Epithelial cell of prostate (primary cell): ENCODE measurements around the gene MRPL20.
"Not testable (repeated sequence)": the region's sequence is repeated elsewhere in the genome, so short reads cannot be mapped to it uniquely, and the experiment has no call there.

Experiments used
- DNase-seq: peaks from one replicate; pipeline ENCODE4 v3.0.0-alpha.2; 2011; ENCODE audit warnings: low read depth, low spot score
- H3K27ac ChIP-seq: fragments of 450-650 bp; 2 replicates; pipeline ENCODE4 v1.5.1; 2017; ENCODE audit warnings: mild to moderate bottlenecking

The MRPL20 gene

GRCh38 chr1:1393014-1393413 lies 14.1 kb downstream of the MRPL20 start:
- no peak overlapping the region for H3K27ac ChIP-seq
- DNase-seq, result no peak

- H3K27ac ChIP-seq, result no peak overlapping the region
- no peak for DNase-seq
Measured at GRCh38 chr1:1391225-1391624, 15.9 kb downstream of the MRPL20 start.

- H3K27ac ChIP-seq, result no peak overlapping the region
- no peak for DNase-seq
Measured at GRCh38 chr1:1390675-1391074, 16.4 kb downstream of the MRPL20 start.

- H3K27ac ChIP-seq, result no peak overlapping the region
- no peak for DNase-seq
Measured at GRCh38 chr1:1388078-1388472, 19.0 kb downstream of the MRPL20 start.

- DNase-seq, result no peak
- no peak overlapping the region for H3K27ac ChIP-seq
Measured at GRCh38 chr1:1387098-1388077, 19.7 kb downstream of the MRPL20 start.

GRCh38 chr1:1385931-1386330 lies 21.2 kb downstream of the MRPL20 start:
- no peak for DNase-seq
- no peak overlapping the region for H3K27ac ChIP-seq

- not testable (repeated sequence) for DNase-seq, H3K27ac ChIP-seq
Measured at GRCh38 chr1:1385339-1385738, 21.8 kb downstream of the MRPL20 start.

- no peak for DNase-seq
- no peak overlapping the region for H3K27ac ChIP-seq
Measured at GRCh38 chr1:1381294-1381693, 25.8 kb downstream of the MRPL20 start.

- H3K27ac ChIP-seq, result no peak overlapping the region
- DNase-seq, result no peak
Measured at GRCh38 chr1:1380860-1381259, 26.2 kb downstream of the MRPL20 start.

GRCh38 chr1:1377540-1378205 lies 29.4 kb downstream of the MRPL20 start:
- H3K27ac ChIP-seq, result no peak overlapping the region
- DNase-seq, result no peak

- no peak overlapping the region for H3K27ac ChIP-seq
- DNase-seq, result no peak
Measured at GRCh38 chr1:1376551-1377226, 30.4 kb downstream of the MRPL20 start.

- H3K27ac ChIP-seq, result peak within 1 kb of the TSS; percentile 87
- peak; percentile 99 for DNase-seq
Measured at GRCh38 chr1:1374929-1375662, 32.0 kb downstream of the MRPL20 start, which contains the start of gene AURKAIP1. TSS of gene AURKAIP1 (minus strand) at chr1:1375207. CDS start at chr1:1374756, 451 bp downstream.

GRCh38 chr1:1374589-1374928 lies 32.5 kb downstream of the MRPL20 start:
- DNase-seq, result no peak
- H3K27ac ChIP-seq, result peak overlapping the region; percentile 87

- H3K27ac ChIP-seq, result peak overlapping the region; percentile 87
- no peak for DNase-seq
Measured at GRCh38 chr1:1373815-1374588, 33.1 kb downstream of the MRPL20 start.

- DNase-seq, result no peak
- H3K27ac ChIP-seq, result no peak overlapping the region
Measured at GRCh38 chr1:1373051-1373814, 33.9 kb downstream of the MRPL20 start.

- no peak overlapping the region for H3K27ac ChIP-seq
- DNase-seq, result no peak
Measured at GRCh38 chr1:1371746-1372711, 35.1 kb downstream of the MRPL20 start.

- no peak for DNase-seq
- no peak overlapping the region for H3K27ac ChIP-seq
Measured at GRCh38 chr1:1371364-1371745, 35.7 kb downstream of the MRPL20 start.
